OCI-LY1 (cell line): Measurements from ENCODE around the gene EFCAB7.

Experiments used
- H2AFZ ChIP-seq: fragments of 200-600 bp; sonication (generic), shearing (Covaris generic); 2 replicates; pipeline ENCODE4 v1.6.0; 2014; ENCODE audit warnings: antibody characterized with exemption, mild to moderate bottlenecking, low read length
- H3F3A ChIP-seq: fragments of 200-600 bp; sonication (generic), shearing (Covaris generic); 2 replicates; pipeline ENCODE4 v1.6.0; 2014; ENCODE audit warnings: mild to moderate bottlenecking, antibody characterized with exemption, low read length, moderate library complexity; ENCODE audit not compliant: insufficient read depth
- H3K27ac ChIP-seq: fragments of 200-600 bp; sonication (generic); 2 replicates; pipeline ENCODE4 v1.5.1; 2014; ENCODE audit warnings: low read length, mixed run types, mild to moderate bottlenecking, low read depth; ENCODE audit not compliant: poor library complexity, severe bottlenecking
- H3K27me3 ChIP-seq: fragments of 200-600 bp; sonication (generic); 2 replicates; pipeline ENCODE4 v1.6.0; 2014; ENCODE audit warnings: antibody characterized with exemption, mild to moderate bottlenecking, low read length, moderate library complexity; ENCODE audit not compliant: insufficient read depth
- H3K36me3 ChIP-seq: fragments of 200-600 bp; sonication (generic); 2 replicates; pipeline ENCODE4 v1.6.1; 2014; ENCODE audit warnings: mild to moderate bottlenecking, antibody characterized with exemption, low read length, moderate library complexity, mixed read lengths; ENCODE audit not compliant: insufficient read depth
- H3K4me1 ChIP-seq: fragments of 200-600 bp; sonication (generic); 2 replicates; pipeline ENCODE4 v1.5.1; 2014; ENCODE audit warnings: mild to moderate bottlenecking, low read length, moderate library complexity; ENCODE audit not compliant: insufficient read depth, severe bottlenecking
- H3K4me2 ChIP-seq: fragments of 200-600 bp; sonication (generic), shearing (Covaris generic); 2 replicates; pipeline ENCODE4 v1.6.1; 2014; ENCODE audit warnings: low read length
- H3K4me3 ChIP-seq: fragments of 200-600 bp; sonication (generic); 2 replicates; pipeline ENCODE4 v1.5.1; 2014; ENCODE audit warnings: low read length, low read depth, mild to moderate bottlenecking, mixed read lengths; ENCODE audit not compliant: poor library complexity, severe bottlenecking
- H3K79me2 ChIP-seq: fragments of 200-600 bp; shearing (Covaris generic); 2 replicates; pipeline ENCODE4 v1.6.1; 2016; ENCODE audit warnings: mixed run types, low read length, mixed read lengths; ENCODE audit not compliant: insufficient read depth
- H3K9ac ChIP-seq: fragments of 200-600 bp; sonication (generic), shearing (Covaris generic); 2 replicates; pipeline ENCODE4 v1.6.1; 2014; ENCODE audit warnings: mild to moderate bottlenecking, low read length, mixed read lengths
- H3K9me2 ChIP-seq: fragments of 200-600 bp; sonication (generic), shearing (Covaris generic); 2 replicates; pipeline ENCODE4 v1.6.1; 2014; ENCODE audit warnings: low read depth, mild to moderate bottlenecking, low read length, mixed read lengths
- H3K9me3 ChIP-seq: fragments of 200-600 bp; shearing (Covaris generic); 2 replicates; pipeline ENCODE4 v1.6.1; 2014; ENCODE audit warnings: low read length, mixed read lengths
- H4K20me1 ChIP-seq: fragments of 200-600 bp; sonication (generic), shearing (Covaris generic); 2 replicates; pipeline ENCODE4 v1.6.0; 2016; ENCODE audit warnings: mild to moderate bottlenecking, low read length; ENCODE audit not compliant: insufficient read depth
- EZH2 ChIP-seq: fragments of 200-600 bp; sonication (generic), shearing (Covaris generic); IDR thresholded peaks from 2 replicates; pipeline ENCODE4 v1.8.0; 2017; ENCODE audit warnings: borderline replicate concordance, mixed run types, mild to moderate bottlenecking, antibody characterized with exemption, low read length, moderate library complexity, mixed read lengths
- TF ChIP-seq, protein P1 (sequence below): fragments of 200-600 bp; sonication (generic), shearing (Covaris generic); IDR thresholded peaks from 2 replicates; pipeline ENCODE4 v1.5.1; 2017; ENCODE audit warnings: mild to moderate bottlenecking, antibody characterized with exemption, low read length, moderate library complexity, mixed read lengths

Gene EFCAB7

DNA sequence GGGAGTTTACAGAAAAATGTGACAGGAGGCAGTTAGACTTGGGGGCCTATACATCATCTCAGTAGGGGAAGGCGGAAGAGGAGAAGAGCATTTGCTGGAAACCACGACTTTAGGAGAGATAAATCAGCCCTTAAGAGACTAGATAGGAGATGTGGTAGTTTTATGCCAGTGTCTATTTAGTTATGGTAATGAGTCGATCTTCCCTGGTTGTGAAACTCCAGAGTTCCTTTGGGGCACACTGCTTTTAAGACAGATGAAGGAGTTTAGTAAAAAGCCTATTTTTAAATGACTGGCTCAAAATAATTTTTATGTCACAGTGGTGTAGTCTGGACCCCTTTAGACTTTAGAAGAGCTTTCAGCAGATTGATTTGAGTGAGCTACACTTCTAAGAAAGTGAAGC is 77.7 kb downstream of the EFCAB7 start:
- no peaks in the 10 kb centered on the region for H4K20me1 ChIP-seq
- H3K9ac ChIP-seq, result no peak overlapping the region
- no peaks in the 10 kb centered on the region for H3K4me1 ChIP-seq
- TF ChIP-seq, protein P1, sequence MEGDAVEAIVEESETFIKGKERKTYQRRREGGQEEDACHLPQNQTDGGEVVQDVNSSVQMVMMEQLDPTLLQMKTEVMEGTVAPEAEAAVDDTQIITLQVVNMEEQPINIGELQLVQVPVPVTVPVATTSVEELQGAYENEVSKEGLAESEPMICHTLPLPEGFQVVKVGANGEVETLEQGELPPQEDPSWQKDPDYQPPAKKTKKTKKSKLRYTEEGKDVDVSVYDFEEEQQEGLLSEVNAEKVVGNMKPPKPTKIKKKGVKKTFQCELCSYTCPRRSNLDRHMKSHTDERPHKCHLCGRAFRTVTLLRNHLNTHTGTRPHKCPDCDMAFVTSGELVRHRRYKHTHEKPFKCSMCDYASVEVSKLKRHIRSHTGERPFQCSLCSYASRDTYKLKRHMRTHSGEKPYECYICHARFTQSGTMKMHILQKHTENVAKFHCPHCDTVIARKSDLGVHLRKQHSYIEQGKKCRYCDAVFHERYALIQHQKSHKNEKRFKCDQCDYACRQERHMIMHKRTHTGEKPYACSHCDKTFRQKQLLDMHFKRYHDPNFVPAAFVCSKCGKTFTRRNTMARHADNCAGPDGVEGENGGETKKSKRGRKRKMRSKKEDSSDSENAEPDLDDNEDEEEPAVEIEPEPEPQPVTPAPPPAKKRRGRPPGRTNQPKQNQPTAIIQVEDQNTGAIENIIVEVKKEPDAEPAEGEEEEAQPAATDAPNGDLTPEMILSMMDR, result no peak
- no peak for TF ChIP-seq EZH2
- no peaks in the 10 kb centered on the region for H3K9me3 ChIP-seq
- no peak overlapping the region for H3K4me3 ChIP-seq
- no peak overlapping the region for H3K27ac ChIP-seq
- H2AFZ ChIP-seq, result no peak overlapping the region
- H3K79me2 ChIP-seq, result no peaks in the 10 kb centered on the region
- no peaks in the 10 kb centered on the region for H3K9me2 ChIP-seq
- no peaks in the 10 kb centered on the region; the same call in 1 of the 2 replicates for H3K36me3 ChIP-seq
- no peak overlapping the region for H3K4me2 ChIP-seq
- no peaks in the 10 kb centered on the region for H3K27me3 ChIP-seq
- H3F3A ChIP-seq, result no peaks in the 10 kb centered on the region

DNA sequence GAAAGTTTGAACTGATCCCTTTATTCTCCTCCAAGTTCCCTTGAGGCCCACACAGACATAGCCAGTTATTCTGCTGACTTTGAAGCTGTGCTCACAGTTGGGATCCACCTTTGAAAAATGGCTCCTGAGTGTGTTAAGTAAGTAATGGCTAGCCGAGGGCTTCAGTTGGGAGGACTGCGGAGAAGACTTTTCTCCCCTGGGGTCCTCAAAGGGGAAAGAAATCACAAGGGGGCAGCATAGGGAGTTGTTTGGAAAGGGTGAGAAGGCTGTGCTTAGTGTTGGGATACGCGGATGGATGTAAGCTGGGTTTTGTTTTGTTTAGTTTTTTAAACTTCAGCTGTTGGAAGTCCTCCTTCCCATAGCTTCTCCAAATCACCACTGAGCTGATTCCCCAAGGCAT is 78.1 kb downstream of the EFCAB7 start:
- Histone ChIP-seq H3K27me3 (no peaks in the 10 kb centered on the region), H3K36me3 (no peaks in the 10 kb centered on the region; the same call in 1 of the 2 replicates), H3K27ac (no peak overlapping the region), H3K9me2 (no peaks in the 10 kb centered on the region), H3K4me1 (no peaks in the 10 kb centered on the region), H3K9me3 (no peaks in the 10 kb centered on the region), H4K20me1 (no peaks in the 10 kb centered on the region), H2AFZ (no peak overlapping the region), H3K79me2 (no peaks in the 10 kb centered on the region), H3K4me2 (no peak overlapping the region), H3F3A (no peaks in the 10 kb centered on the region), H3K9ac (no peak overlapping the region), H3K4me3 (no peak overlapping the region)
- no peak for TF ChIP-seq EZH2
- TF ChIP-seq, protein P1, result no peak

DNA sequence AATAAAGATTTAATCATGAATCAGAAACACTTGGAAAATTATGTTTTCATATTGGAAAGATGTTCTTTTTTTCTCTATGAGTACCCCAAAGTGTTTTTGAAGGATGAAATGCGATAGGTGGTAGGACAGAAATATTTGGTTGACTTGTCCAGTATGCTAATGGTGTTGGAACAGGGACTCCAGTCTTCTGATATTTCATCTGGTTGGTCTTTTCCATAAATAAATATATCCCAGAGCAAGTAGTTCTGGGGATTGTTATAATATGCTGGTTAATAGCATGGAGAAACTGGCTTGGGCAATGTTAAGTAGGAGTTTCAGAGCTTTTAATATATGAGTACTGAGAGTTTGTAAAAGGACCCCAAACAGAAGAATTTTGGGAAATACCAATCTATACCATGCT is 78.6 kb downstream of the EFCAB7 start:
- Histone ChIP-seq H3K4me3 (no peak overlapping the region), H3K27ac (no peak overlapping the region), H3K9ac (no peak overlapping the region), H3K9me2 (no peaks in the 10 kb centered on the region), H3K79me2 (no peaks in the 10 kb centered on the region), H3K27me3 (no peaks in the 10 kb centered on the region), H3K36me3 (no peaks in the 10 kb centered on the region; the same call in 1 of the 2 replicates), H3K9me3 (no peaks in the 10 kb centered on the region), H3K4me1 (no peaks in the 10 kb centered on the region), H2AFZ (no peak overlapping the region), H3K4me2 (no peak overlapping the region), H4K20me1 (no peaks in the 10 kb centered on the region), H3F3A (no peaks in the 10 kb centered on the region)
- TF ChIP-seq, protein P1, result no peak
- TF ChIP-seq EZH2, result no peak
